WTC11 (cell line): ENCODE data around the gene USP37. TPM values are rescaled to one million over a fixed set of nuclear protein-coding genes. Genes with fewer than 3 reads are reported as not detected.
A peak's percentile ranks its signal among the peaks of the same experiment; 100 is the strongest.

Experiments
- ATAC-seq: fragments of 200-7000 bp; cut with Tn5 transposase; 2 replicates; pipeline ENCODE4 v1.10.0; 2021; ENCODE audit warnings: mild to moderate bottlenecking, moderate library complexity
- CTCF ChIA-PET: fragments of 300-600 bp; sonication (Branson Sonifier 250); formaldehyde crosslinking; loops from one replicate; lab custom pipeline; 2021; ENCODE audit warnings: antibody characterized with exemption; lab: Charles Lee
- POLR2A ChIA-PET: fragments of 350-600 bp; sonication (Branson Sonifier 250); formaldehyde crosslinking; loops from one replicate; lab custom pipeline; 2021; ENCODE audit warnings: antibody characterized with exemption; lab: Charles Lee
- DNase-seq: peaks from one replicate; pipeline ENCODE4 v3.0.0; 2021; ENCODE audit warnings: low spot score
- H3K27ac Mint-ChIP-seq: 2 replicates; pipeline ENCODE4 v1.8.0; 2021; ENCODE audit warnings: mixed read lengths
- H3K27me3 Mint-ChIP-seq: 2 replicates; pipeline ENCODE4 v1.8.0; 2021; ENCODE audit warnings: low read depth, mild to moderate bottlenecking, moderate library complexity, mixed read lengths
- H3K36me3 Mint-ChIP-seq: 2 replicates; pipeline ENCODE4 v1.8.0; 2021; ENCODE audit warnings: mixed read lengths
- H3K4me1 Mint-ChIP-seq: 2 replicates; pipeline ENCODE4 v1.8.0; 2022; ENCODE audit warnings: mixed read lengths
- H3K4me3 Mint-ChIP-seq: 2 replicates; pipeline ENCODE4 v1.8.0; 2021; ENCODE audit warnings: mild to moderate bottlenecking, moderate library complexity, mixed read lengths
- H3K9me3 Mint-ChIP-seq: 2 replicates; pipeline ENCODE4 v1.8.0; 2021; ENCODE audit warnings: mixed read lengths
- ETV6 ChIP-seq: sonication (generic); formaldehyde crosslinking; IDR thresholded peaks from 2 replicates; pipeline ENCODE4 v1.8.1; 2022; ENCODE audit warnings: mild to moderate bottlenecking, missing genetic modification reagents
- FOXK1 ChIP-seq: sonication (generic); formaldehyde crosslinking; IDR thresholded peaks from 2 replicates; pipeline ENCODE4 v1.8.0; 2022; ENCODE audit warnings: mild to moderate bottlenecking, moderate library complexity, missing genetic modification reagents
- GABPB1 ChIP-seq: sonication (generic); formaldehyde crosslinking; IDR thresholded peaks from 2 replicates; pipeline ENCODE4 v1.8.1; 2023; ENCODE audit warnings: mild to moderate bottlenecking, missing genetic modification reagents
- NFYB ChIP-seq: sonication (generic); formaldehyde crosslinking; conservative IDR thresholded peaks from 2 replicates; pipeline ENCODE4 v1.8.0; 2022; ENCODE audit warnings: low read depth, missing genetic modification reagents
- NR1H2 ChIP-seq: sonication (generic); formaldehyde crosslinking; IDR thresholded peaks from 2 replicates; pipeline ENCODE4 v1.9.0; 2021; ENCODE audit warnings: mild to moderate bottlenecking, moderate library complexity, missing genetic modification reagents
- RELA ChIP-seq: sonication (generic); formaldehyde crosslinking; IDR thresholded peaks from 2 replicates; pipeline ENCODE4 v1.8.1; 2022; ENCODE audit warnings: missing genetic modification reagents, mild to moderate bottlenecking, borderline replicate concordance
- SOX15 ChIP-seq: fragments of 250-450 bp; sonication (Bioruptor Pico); IDR thresholded peaks from 2 replicates; pipeline ENCODE4 v1.9.0; 2021; ENCODE audit warnings: mild to moderate bottlenecking
- SP1 ChIP-seq: sonication (generic); formaldehyde crosslinking; conservative IDR thresholded peaks from 2 replicates; pipeline ENCODE4 v1.8.1; 2022; ENCODE audit warnings: missing genetic modification reagents
- TEAD4 ChIP-seq: sonication (generic); formaldehyde crosslinking; IDR thresholded peaks from 2 replicates; pipeline ENCODE4 v1.8.0; 2022; ENCODE audit warnings: mild to moderate bottlenecking, missing genetic modification reagents
- ZNF416 ChIP-seq: fragments of 250-450 bp; sonication (Bioruptor Pico); IDR thresholded peaks from 2 replicates; pipeline ENCODE4 v1.9.0; 2021; ENCODE audit warnings: mild to moderate bottlenecking, inconsistent platforms
- ZNF423 ChIP-seq: fragments of 250-450 bp; sonication (Bioruptor Pico); IDR thresholded peaks from 2 replicates; pipeline ENCODE4 v2.1.2; 2022; ENCODE audit warnings: mild to moderate bottlenecking, moderate library complexity
- total RNA-seq: library from RNA; stranded (reverse); gene quantifications from 3 replicates; pipeline ENCODE4 v1.2.3, GENCODE V29; 2021
- TF ChIP-seq, protein P1 (sequence below): fragments of 200-600 bp; IDR thresholded peaks from 2 replicates; pipeline ENCODE4 v1.8.0; 2022; ENCODE audit warnings: antibody characterized with exemption
- TF ChIP-seq, protein P2 (sequence below): sonication (generic); formaldehyde crosslinking; IDR thresholded peaks from 2 replicates; pipeline ENCODE4 v1.8.0; 2022; ENCODE audit warnings: mild to moderate bottlenecking, missing genetic modification reagents
- TF ChIP-seq, protein P3 (sequence below): sonication (generic); formaldehyde crosslinking; IDR thresholded peaks from 2 replicates; pipeline ENCODE4 v1.8.0; 2023; ENCODE audit warnings: mild to moderate bottlenecking, missing genetic modification reagents
- TF ChIP-seq, protein P4 (sequence below): fragments of 250-450 bp; sonication (Bioruptor Pico); IDR thresholded peaks from 2 replicates; pipeline ENCODE4 v1.9.0; 2021; ENCODE audit warnings: mild to moderate bottlenecking
- TF ChIP-seq, protein P5 (sequence below): sonication (generic); formaldehyde crosslinking; IDR thresholded peaks from 2 replicates; pipeline ENCODE4 v1.8.1; 2023; ENCODE audit warnings: mild to moderate bottlenecking, moderate library complexity, missing genetic modification reagents
- TF ChIP-seq, protein P6 (sequence below): fragments of 250-450 bp; sonication (Bioruptor Pico); IDR thresholded peaks from 2 replicates; pipeline ENCODE4 v2.1.2; 2022; ENCODE audit warnings: mild to moderate bottlenecking, moderate library complexity

USP37 gene
- total RNA-seq, 1 experiment from 2014 or later = 21.6 TPM

DNA sequence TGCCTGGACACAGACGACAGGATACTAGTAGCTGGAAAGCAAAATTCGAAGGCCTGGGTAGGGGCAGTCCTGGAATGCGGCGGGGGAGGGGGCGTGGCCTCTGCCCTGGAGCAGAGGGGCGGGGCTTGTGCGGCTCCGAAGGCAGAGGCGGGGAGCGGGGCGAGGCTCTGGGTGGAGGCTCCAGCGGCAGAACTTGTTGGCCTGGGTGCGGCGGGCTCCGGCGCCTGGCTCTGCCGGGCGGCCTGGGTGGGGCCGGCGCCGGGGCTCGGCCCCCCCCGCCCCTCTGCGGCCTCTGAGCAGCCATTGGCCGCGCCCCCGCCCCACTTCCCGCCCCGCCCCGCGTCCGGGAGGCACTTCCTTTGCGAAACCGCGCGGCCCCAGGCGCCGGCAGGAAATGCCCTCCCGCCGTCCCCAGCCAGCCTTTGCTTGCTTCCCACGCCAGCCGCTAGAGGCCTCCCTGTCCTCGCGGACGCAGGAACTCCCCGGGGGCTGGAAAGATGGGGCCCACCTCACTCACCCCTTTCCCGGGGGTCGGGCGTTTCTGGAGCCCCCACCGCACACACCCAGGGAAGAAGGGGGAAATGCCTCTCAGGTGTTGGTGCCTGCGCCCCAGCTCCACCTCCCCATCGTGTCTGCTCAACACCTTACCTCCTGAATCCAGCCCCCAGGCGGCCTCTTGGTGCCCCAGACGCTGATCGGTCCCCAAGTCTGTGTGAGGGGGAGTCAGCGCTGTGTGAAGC lies 161.8 kb downstream of the USP37 start:
- H3K4me3 Mint-ChIP-seq = peak overlapping the region; percentile 82
- peaks cover 22% of the 10 kb centered on the region for H3K4me1 Mint-ChIP-seq
- peak; percentile 98 for DNase-seq
- POLR2A ChIA-PET = interaction anchor here (0.7 to 1.1 kb wide), 5 partner anchors 9 to 83 kb away, joined by 3 to 4 read pairs (median 3); partner anchors contain the start of genes CATIP and VIL1
- H3K9me3 Mint-ChIP-seq = no peaks in the 10 kb centered on the region
- TF ChIP-seq NFYB (CRISPR knock-in tag) (0 out of 2 replicates have a peak, but pooled peaks have one; percentile 27), ZNF416 (CRISPR knock-in tag) (0 out of 2 replicates have a peak, but pooled peaks have one; percentile 21), ETV6 (peak; percentile 74; the same call in 1 of the 2 replicates), SP1 (CRISPR knock-in tag) (peak; percentile 63), GABPB1 (CRISPR knock-in tag) (peak; percentile 63), SOX15 (CRISPR knock-in tag) (no peak), NR1H2 (CRISPR knock-in tag) (no peak), FOXK1 (CRISPR knock-in tag) (peak; percentile 47; the same call in 1 of the 2 replicates), ZNF423 (CRISPR knock-in tag) (peak; percentile 64; the same call in 1 of the 2 replicates), RELA (CRISPR knock-in tag) (no peak)
- TF ChIP-seq, protein P1, sequence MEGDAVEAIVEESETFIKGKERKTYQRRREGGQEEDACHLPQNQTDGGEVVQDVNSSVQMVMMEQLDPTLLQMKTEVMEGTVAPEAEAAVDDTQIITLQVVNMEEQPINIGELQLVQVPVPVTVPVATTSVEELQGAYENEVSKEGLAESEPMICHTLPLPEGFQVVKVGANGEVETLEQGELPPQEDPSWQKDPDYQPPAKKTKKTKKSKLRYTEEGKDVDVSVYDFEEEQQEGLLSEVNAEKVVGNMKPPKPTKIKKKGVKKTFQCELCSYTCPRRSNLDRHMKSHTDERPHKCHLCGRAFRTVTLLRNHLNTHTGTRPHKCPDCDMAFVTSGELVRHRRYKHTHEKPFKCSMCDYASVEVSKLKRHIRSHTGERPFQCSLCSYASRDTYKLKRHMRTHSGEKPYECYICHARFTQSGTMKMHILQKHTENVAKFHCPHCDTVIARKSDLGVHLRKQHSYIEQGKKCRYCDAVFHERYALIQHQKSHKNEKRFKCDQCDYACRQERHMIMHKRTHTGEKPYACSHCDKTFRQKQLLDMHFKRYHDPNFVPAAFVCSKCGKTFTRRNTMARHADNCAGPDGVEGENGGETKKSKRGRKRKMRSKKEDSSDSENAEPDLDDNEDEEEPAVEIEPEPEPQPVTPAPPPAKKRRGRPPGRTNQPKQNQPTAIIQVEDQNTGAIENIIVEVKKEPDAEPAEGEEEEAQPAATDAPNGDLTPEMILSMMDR = peak; percentile 43; the same call in 1 of the 2 replicates
- TF ChIP-seq, protein P2, sequence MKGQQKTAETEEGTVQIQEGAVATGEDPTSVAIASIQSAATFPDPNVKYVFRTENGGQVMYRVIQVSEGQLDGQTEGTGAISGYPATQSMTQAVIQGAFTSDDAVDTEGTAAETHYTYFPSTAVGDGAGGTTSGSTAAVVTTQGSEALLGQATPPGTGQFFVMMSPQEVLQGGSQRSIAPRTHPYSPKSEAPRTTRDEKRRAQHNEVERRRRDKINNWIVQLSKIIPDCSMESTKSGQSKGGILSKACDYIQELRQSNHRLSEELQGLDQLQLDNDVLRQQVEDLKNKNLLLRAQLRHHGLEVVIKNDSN = 0 out of 2 replicates have a peak, but pooled peaks have one; percentile 41
- TF ChIP-seq, protein P3, sequence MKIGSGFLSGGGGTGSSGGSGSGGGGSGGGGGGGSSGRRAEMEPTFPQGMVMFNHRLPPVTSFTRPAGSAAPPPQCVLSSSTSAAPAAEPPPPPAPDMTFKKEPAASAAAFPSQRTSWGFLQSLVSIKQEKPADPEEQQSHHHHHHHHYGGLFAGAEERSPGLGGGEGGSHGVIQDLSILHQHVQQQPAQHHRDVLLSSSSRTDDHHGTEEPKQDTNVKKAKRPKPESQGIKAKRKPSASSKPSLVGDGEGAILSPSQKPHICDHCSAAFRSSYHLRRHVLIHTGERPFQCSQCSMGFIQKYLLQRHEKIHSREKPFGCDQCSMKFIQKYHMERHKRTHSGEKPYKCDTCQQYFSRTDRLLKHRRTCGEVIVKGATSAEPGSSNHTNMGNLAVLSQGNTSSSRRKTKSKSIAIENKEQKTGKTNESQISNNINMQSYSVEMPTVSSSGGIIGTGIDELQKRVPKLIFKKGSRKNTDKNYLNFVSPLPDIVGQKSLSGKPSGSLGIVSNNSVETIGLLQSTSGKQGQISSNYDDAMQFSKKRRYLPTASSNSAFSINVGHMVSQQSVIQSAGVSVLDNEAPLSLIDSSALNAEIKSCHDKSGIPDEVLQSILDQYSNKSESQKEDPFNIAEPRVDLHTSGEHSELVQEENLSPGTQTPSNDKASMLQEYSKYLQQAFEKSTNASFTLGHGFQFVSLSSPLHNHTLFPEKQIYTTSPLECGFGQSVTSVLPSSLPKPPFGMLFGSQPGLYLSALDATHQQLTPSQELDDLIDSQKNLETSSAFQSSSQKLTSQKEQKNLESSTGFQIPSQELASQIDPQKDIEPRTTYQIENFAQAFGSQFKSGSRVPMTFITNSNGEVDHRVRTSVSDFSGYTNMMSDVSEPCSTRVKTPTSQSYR (CRISPR knock-in tag) = 0 out of 2 replicates have a peak, but pooled peaks have one; percentile 18
- TF ChIP-seq, protein P4, sequence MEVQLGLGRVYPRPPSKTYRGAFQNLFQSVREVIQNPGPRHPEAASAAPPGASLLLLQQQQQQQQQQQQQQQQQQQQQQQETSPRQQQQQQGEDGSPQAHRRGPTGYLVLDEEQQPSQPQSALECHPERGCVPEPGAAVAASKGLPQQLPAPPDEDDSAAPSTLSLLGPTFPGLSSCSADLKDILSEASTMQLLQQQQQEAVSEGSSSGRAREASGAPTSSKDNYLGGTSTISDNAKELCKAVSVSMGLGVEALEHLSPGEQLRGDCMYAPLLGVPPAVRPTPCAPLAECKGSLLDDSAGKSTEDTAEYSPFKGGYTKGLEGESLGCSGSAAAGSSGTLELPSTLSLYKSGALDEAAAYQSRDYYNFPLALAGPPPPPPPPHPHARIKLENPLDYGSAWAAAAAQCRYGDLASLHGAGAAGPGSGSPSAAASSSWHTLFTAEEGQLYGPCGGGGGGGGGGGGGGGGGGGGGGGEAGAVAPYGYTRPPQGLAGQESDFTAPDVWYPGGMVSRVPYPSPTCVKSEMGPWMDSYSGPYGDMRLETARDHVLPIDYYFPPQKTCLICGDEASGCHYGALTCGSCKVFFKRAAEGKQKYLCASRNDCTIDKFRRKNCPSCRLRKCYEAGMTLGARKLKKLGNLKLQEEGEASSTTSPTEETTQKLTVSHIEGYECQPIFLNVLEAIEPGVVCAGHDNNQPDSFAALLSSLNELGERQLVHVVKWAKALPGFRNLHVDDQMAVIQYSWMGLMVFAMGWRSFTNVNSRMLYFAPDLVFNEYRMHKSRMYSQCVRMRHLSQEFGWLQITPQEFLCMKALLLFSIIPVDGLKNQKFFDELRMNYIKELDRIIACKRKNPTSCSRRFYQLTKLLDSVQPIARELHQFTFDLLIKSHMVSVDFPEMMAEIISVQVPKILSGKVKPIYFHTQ (CRISPR knock-in tag) = 0 out of 2 replicates have a peak, but pooled peaks have one; percentile 8
- CTCF ChIA-PET = interaction anchor here (0.6 to 2.5 kb wide), 7 partner anchors 10 to 252 kb away, joined by 3 to 19 read pairs (median 4); no protein-coding TSS in a partner anchor
- H3K36me3 Mint-ChIP-seq = peaks cover 8% of the 10 kb centered on the region
- H3K27ac Mint-ChIP-seq = peak overlapping the region; percentile 97
- H3K27me3 Mint-ChIP-seq = no peaks in the 10 kb centered on the region
- ATAC-seq = peak; percentile 92

DNA sequence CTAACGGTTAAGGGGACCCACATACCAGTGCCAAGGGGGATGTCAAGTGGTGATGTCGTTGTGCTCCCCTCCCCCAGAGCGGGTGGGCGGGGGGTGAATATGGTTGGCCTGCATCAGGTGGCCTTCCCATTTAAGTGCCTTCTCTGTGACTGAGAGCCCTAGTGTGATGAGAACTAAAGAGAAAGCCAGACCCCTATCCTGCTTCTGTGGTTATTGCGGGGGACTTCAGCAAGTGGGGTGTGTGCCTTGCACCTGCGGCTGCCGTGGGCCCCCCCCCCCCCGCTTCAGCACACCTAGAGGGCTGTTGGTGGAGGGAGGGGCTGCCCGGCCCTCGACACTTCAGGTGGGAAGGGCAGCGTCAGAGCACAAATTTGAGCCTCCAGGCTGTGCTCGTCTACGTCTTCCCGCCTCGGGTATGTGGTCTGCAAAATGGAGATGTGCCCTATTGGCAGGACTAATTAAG lies 162.4 kb downstream of the USP37 start:
- peak; percentile 2; the same call in 1 of the 2 replicates for ATAC-seq
- H3K36me3 Mint-ChIP-seq = peaks cover 8% of the 10 kb centered on the region
- peaks cover 22% of the 10 kb centered on the region for H3K4me1 Mint-ChIP-seq
- CTCF ChIA-PET = interaction anchor here (0.6 to 2.5 kb wide), 7 partner anchors 9 to 252 kb away, joined by 3 to 19 read pairs (median 4); no protein-coding TSS in a partner anchor
- TF ChIP-seq TEAD4 = peak; percentile 68; the same call in 1 of the 2 replicates
- peak; percentile 4; the same call in 1 of the 2 replicates for TF ChIP-seq GABPB1 (CRISPR knock-in tag)
- TF ChIP-seq, protein P5, sequence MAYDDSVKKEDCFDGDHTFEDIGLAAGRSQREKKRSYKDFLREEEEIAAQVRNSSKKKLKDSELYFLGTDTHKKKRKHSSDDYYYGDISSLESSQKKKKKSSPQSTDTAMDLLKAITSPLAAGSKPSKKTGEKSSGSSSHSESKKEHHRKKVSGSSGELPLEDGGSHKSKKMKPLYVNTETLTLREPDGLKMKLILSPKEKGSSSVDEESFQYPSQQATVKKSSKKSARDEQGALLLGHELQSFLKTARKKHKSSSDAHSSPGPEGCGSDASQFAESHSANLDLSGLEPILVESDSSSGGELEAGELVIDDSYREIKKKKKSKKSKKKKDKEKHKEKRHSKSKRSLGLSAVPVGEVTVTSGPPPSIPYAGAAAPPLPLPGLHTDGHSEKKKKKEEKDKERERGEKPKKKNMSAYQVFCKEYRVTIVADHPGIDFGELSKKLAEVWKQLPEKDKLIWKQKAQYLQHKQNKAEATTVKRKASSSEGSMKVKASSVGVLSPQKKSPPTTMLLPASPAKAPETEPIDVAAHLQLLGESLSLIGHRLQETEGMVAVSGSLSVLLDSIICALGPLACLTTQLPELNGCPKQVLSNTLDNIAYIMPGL (CRISPR knock-in tag) = 0 out of 2 replicates have a peak, but pooled peaks have one; percentile 45
- TF ChIP-seq, protein P6, sequence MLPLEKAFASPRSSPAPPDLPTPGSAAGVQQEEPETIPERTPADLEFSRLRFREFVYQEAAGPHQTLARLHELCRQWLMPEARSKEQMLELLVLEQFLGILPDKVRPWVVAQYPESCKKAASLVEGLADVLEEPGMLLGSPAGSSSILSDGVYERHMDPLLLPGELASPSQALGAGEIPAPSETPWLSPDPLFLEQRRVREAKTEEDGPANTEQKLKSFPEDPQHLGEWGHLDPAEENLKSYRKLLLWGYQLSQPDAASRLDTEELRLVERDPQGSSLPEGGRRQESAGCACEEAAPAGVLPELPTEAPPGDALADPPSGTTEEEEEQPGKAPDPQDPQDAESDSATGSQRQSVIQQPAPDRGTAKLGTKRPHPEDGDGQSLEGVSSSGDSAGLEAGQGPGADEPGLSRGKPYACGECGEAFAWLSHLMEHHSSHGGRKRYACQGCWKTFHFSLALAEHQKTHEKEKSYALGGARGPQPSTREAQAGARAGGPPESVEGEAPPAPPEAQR (CRISPR knock-in tag) = no peak
- TF ChIP-seq, all 79 proteins: peak for 3
- peak; percentile 40 for DNase-seq
- H3K4me3 Mint-ChIP-seq = peak overlapping the region; percentile 82
- H3K27ac Mint-ChIP-seq = peak overlapping the region; percentile 97
- POLR2A ChIA-PET = interaction anchor here (0.7 to 1.1 kb wide), 4 partner anchors 8 to 82 kb away, joined by 3 to 4 read pairs (median 3); partner anchors contain the start of genes CATIP and VIL1
- no peaks in the 10 kb centered on the region for H3K9me3 Mint-ChIP-seq
- no peaks in the 10 kb centered on the region for H3K27me3 Mint-ChIP-seq
